HG02938 (cell line): ENCODE data around the gene SLC25A17.
"Not testable (repeated sequence)": the region's sequence is repeated elsewhere in the genome, so short reads cannot be mapped to it uniquely, and the experiment has no call there.

Experiments used
- ATAC-seq: cut with Tn5 transposase; IDR thresholded peaks from one replicate; pipeline ENCODE4 v1.9.1; 2021; ENCODE audit warnings: mild to moderate bottlenecking, moderate library complexity; ENCODE audit not compliant: unreplicated experiment

Gene SLC25A17

DNA sequence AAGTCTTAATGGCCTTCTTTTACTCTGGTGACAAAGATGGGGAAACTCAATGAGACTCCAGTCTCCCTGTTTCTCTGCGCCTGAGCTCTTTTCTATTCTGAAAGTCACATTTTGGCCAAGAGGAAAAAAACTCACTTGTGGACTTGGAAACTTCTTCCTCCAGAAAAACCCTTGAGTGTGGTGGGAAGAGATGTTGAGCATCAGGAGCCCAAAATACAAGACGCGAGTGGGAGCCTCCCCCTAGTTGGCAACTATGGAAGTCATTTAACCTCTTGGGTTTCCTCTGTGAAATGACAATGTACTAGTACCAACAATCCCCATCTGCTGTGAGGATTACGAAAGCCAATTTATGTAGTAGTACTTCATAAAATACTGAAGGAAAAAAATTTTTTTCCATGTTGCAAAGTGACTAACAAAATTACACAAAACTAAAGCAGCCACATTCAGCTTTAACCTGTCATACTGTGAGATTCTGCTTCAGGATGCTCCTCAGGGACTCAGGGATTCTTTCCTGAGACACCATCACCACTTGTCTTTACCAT, 524 bp upstream of the SLC25A17 start:
- ATAC-seq = no peak

DNA sequence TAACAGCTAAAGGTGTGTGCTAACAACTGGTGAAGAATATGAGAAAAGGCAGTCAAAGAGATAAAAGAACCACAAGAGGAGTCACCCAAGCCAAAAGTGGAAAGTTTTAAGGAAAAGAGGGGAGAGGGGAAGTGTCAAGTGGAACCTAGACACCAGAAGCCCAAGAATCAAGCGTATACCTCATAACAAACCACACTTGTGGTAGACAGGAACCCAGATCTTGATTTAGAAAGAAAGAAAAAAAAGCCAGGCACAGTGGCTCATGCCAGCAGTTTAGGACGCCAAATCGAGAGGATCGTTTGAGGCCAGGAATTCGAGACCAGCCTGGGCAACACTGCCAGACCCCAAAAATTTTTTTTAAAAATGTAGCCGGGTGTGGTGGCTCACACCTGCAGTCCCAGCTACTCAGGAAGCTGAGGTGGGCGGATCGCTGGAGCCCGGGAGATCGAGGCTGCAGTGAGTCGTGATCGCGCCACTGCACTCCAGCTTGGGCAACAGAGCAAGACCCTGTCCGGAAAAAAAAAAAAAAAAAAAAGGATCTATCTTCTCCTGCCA, 877 bp downstream of the SLC25A17 start:
- no peak for ATAC-seq

DNA sequence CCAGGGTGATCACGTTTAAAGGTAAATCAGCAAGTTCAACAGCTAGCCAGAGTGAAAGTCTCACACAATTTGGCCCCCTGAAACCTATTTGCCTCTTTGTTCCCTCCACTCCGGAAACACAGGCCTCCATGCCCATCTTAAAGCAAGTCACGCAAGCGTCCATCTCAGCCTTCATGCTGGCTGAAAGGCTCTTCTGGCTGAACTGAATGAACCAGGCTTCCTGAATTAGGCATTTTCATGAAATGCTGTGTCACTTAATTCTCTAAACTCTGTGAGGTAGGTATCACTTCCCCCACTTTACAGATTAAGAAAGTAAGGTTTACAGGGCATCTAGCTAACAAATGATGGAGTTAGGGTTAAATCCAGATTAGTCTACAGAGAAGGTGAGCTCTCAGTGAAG, 1.4 kb downstream of the SLC25A17 start:
- no peak for ATAC-seq

DNA sequence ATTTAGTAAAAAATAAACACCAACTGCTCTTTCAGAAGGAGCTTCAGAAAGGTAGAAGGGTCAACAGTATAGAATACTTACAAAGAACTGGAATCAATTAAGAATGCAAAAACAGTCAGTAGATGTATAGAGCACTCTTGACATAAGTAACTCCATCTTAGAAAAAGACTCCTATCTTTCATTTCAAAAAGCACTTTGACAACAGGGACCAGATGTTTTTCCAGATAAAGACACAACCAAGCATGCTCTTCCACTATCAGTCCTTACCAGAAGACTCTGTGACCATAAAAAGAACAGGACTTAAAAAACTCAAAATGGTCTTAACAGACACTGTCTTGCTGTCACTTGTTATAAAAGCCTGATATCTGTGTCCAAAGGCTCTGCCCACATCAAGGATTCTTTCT, 5.2 kb downstream of the SLC25A17 start:
- no peak for ATAC-seq

DNA sequence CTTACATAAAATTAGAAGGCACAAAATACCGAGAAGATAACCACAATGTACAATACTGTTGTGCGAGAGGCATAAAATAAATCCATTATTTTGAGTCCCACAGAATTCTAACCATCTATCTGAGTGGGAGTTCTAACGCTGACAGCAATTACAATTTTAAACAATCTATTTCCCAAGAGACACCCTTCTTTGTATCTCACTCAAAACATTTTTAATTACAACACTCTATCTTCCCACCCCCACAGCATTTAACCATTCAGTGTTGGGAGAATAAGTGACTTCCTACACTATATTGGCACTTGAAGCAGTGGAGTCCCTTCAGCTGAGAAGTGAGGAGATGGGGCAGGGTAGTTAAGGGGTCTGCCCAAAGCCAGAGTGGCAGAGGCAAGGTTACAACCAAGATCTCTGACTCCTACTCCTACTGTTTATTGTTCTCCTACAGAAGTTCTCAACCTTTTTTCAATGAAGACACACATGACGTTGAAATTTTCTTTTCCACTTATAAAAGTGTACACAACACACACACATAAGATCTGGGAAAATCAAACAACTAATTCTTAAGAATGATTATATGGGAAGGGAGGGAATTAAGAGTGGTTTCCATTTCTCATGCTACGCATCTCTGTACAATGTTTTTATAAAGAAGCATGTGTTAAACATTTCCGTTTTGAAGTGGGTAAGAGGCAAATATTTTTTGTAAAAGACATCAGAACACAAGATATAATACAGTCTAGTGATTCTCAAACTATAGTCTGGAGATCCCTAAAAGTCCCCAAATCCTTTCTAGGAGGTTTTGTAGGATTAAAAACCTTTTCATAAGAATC, 10.9 kb downstream of the SLC25A17 start:
- no peak for ATAC-seq

DNA sequence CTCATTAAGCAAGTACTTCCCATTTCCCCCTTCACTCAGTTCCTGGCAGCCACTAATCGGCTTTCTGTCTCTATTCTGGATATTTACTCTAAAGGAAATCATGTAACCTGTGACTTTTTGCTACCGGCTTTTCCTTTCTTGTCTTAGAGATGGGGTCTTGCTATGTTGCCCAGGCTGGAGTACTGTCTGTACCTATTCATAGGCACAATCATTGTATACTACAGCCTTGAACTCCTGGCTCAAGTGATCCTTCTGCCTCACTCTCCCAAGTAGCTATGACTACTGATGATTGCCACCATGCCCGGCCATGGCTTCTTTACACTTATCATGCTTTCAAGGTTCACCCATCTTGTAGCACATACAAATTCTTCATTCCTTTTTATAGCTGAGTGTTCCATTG, 12.4 kb downstream of the SLC25A17 start:
- no peak for ATAC-seq

DNA sequence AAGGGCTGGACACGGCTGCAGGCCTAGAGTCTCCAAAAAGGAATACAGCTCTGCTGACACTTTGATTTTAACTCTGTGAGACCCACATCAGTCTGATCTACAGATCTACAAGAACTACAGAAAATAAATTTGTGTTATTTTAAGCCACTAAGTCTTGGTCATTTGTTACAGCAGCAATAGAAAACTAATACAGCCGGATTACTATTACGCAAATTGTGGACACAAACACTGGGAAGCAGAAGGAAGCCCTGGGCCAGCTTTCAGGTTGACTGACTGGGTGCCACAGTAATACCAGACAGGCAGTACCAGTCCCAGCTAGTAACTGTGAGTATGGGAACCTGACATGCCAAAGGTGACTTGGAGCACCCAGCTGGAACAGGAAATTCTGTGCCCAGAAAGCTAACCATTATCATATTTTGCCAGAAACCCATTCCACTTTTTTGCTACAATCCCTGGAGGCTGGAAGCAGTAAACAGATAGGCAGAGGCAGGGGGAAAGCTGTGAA, 13.4 kb downstream of the SLC25A17 start:
- ATAC-seq = no peak

DNA sequence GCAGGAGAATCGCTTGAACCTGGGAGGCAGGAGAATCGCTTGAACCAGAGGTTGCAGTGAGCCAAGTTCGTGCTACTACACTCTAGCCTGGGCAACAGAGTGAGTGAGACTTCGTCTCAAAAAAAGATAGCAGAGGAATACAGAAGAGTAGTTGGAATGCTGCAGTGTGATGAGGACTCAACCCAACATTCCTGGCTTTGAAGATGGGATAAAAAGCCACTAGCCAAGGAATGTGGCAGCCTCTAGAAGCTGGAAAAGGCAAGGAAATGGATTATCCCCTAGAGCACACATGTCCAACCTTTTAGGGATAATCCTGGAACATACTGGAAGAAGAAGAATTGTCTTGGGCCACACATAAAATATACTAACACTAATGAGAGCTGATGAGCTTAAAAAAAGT, 13.9 kb downstream of the SLC25A17 start:
- ATAC-seq = no peak

DNA sequence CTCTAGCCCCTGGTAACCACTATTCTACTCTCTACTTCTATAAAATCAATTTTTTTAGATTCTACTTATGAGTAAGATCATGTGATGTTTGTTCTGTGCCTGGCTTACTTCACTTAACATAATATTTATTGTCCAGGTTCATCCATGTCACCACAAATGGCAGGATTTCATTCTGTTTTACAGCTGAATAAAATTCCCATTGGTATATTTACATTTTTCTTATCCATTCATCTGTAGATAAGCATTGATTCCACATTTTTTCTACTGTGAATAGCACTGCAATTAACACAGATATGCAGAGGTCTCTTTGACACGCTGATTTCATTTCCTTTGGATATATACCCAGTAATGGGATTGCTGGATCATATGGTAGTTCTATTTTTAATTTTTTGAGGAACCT, 15.8 kb downstream of the SLC25A17 start:
- ATAC-seq = no peak

DNA sequence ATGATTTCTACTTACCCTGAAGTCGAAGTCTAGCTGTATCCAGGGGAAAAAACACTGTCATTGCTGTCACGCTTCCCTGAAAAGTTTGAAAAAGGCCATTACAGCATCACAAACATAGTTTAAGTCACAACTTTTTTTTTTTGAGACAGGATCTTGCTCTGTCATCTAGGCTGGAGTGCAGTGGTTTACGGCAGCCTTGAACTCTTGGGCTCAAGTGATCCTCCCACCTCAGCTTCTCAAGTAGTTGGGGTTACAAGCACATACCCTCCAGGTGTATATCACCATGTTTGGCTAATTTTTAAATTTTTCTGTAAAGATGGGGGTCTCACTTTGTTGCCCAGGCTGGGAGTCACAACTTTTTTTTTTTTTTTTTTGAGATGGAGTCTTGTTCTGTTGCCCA, 20.1 kb downstream of the SLC25A17 start:
- no peak for ATAC-seq

DNA sequence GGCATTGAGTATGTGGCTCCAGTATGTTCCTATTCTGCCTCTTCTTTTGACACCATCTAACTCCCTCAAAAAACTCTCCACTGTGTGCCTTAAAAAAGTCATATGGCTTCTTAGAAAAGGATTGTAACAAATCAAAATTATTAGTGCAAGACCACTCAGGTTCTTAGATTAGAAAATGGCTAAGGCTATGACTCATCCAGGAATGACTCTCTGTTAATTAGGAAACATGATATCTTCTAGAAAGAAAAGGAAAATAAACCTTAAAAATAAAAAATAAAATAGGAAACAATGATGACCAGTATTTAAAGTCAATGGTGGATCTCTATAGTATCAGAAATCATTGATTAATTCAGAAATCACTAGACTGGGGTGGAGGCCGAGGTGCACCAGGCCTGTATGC, 21.7 kb downstream of the SLC25A17 start:
- ATAC-seq = no peak

DNA sequence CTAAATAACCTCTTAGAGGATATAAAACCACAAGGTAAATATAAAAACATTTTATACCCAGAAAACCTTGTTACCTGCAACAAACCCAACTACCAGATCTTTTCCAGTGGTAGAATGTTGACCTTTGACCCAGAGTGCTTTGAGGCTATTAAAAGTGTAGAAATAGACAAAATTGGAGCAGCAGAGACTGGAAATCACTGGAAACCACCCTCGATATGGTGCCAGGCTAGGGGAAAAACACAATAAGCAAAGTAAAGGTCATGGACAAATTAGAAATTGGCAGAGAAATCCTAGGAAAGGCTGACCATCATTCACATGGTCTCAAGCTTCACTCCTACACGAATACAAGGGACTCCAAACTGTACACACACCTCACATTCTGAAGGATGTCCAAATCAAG, 26.7 kb downstream of the SLC25A17 start:
- ATAC-seq = no peak

DNA sequence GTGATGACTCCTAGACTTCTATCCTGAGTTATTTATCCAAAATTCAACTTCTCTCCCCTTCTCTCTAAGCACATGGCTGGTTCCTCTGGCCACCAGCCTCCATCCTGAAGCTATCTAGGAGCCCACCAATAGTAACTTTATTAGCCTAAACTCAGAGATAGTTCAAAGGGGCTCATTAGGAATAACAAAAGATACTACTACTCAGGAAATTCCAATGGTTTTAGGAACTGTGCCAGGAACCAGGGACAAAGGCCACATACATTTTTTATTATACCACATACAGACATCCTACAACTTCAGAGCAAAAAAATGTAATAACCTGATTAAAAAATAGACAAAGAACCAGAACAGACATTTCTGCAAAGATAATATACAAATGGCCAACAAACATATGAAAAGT, 27.9 kb downstream of the SLC25A17 start:
- no peak for ATAC-seq

DNA sequence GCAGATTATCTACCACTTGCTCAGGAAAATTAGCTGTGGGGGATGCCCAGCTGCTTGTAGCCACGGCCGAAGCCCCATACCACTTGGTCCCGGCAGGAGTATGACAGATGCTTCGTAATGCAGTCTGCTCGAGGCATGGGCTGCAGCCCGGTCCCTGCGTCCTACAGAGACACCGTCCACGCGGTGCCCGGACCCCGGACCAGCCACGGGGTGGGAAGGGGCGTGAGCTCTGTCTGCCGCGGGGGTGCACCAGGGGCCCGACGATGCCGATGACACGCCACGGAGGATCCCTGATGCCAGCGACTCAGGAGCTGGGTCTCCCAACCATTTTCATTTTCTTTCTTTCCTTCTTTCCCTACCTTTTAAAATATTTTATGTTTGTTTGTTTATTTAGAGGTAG, 30.0 kb downstream of the SLC25A17 start:
- ATAC-seq = no peak

DNA sequence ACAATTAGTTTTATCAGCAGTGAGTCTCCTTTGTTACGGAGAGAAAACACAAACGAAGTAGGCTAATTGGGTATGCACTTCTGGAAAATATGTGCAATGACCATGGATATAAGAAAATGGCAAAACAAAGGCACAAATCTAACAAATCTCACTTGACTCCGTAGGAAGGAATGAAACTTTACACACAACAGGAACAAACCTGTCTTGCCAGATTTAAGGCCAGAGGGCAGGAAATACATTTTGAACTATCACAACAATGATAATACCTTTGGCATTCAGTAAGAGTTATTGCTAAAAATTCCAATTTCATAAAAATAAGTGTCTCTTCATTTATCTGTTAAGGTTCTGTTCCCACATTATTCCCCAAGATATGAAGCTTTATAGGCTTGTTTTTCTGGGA, 36.6 kb downstream of the SLC25A17 start:
- no peak for ATAC-seq

DNA sequence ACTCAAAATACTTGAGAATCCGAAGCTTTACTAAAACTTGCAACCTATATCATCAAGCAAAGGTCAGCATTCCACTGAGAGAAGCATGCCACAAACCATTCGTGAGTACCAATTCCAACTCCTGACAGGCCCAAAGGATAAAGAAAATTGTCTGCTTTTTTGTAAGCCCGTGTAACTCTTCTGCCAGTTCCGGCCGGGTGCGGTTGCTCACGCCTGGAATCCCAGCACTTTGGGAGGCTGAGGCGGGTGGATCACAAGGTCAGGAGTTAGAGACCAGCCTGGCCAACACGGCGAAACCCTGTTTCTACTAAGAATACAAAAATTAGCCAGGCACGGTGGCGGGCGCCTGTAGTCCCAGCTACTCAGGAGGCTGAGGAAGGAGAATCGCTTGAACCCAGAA, 37.4 kb downstream of the SLC25A17 start:
- ATAC-seq = not testable (repeated sequence)

DNA sequence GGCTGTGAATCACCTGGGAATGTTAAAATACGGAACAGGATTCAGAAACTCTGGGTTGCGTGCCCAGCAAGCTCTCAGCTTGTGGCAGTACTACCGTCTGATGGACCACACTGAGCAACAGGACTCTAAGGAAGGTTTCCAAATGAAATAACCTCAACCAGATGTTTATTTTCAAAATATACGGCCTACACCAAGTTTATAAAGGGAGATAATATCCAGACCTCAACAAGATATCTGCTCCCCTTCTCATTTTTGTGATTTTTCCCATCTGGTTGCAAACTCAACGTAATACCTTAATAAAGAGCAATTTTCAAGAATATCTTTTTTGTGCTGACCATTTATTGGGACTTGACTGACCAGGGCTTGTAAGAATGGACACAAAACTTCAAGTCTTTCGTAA, 49.4 kb downstream of the SLC25A17 start:
- ATAC-seq = no peak

DNA sequence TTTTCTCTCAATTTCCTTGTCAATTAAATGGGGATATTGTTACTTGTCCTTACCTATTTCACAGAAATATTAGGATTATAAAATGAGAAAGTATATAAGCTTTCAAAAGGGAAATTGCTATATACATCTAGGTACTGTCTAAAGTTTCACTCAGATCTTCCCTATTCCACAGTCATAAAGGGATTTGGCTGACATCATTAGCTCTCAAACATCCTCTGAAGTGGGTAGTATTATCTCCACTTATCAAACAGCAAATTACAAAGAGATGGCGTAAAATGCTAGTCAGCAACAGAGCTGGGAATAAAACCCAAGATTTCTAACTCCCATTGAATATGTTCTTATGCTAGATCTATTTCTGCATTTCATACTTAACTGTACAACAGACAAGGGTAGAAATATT, 50.9 kb downstream of the SLC25A17 start:
- no peak for ATAC-seq

DNA sequence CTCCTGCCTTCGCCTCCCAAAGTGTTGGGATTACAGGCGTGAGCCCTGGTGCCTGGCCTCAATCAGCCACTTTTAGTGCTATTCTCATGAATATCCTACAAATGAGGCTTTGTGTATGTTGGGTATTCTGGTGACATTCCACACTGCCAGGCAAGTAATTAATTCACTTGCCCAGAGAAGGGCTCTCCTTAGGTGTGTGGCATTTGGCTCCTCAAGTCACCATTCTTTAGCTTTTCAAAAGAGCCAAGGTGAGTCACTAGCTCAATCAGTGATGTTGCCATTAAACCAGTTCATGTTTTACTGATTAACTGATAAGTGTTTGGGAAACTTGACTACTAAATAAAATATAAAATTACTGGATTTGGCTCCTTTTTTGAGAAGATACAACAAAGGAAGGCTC, 52.2 kb downstream of the SLC25A17 start:
- ATAC-seq = no peak

DNA sequence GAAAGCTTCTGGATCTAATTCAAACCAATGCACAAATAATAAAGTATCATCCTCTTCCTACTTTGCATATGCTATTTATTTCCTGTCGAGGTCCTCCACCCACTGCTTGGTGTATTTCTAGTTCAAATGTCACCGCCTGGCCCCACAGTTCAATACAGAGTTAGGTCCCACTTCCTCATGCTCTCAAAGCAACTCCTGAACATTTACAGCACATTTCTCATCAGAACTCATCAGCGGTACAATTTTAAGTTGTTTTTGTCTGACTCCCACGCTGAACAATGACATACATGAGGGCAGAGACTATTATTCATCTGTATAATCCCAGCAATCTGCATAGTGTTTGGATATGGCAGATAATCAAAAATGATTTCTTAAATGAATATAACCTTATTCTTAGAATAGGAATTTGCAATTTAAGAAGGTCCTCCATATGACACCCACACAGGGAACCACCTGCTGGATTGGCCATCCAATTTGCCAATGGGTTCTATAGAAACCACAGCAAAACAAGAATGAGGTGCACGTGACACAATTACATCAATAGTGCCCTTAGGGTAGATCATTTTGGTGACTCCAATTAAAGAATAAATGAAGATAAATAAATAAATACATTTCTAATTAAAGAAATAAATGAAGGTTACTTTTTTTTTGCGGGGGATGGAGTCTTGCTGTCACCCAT, 54.2 kb downstream of the SLC25A17 start:
- ATAC-seq = no peak

DNA sequence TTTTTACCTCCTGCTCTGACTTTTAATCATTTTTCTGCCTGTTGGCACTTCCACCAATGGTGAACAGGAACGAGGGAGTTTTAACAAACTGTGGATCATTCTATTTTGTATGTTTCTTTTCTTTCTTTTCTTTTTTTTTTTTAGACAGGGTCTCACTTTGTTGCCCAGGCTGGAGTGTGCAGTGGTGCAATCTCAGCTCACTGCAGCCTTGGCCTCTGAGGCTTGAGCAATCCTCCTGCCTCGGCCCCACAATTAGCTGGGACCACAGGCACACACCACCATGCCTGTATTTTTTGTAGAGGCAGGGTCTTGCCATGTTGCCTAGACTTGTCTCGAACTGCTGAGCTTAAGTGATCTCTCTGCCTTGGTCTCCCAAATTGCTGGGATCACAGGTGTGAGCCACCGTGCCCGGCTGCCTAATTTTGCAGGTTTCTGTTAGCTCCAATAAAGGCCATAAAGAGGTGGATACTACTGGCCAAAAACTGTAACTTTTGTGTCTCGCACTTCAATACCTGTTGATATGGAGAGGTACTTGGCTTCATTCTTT, 59.8 kb downstream of the SLC25A17 start:
- ATAC-seq = no peak
